Stimulated activated CD8-positive, alpha-beta memory T cell treated with anti-CD3 and anti-CD28 coated beads, Interleukin-7, amount 100 ng/mL, for 24 hours (primary cell): Measurements from ENCODE around the gene TMEM63A.
"Not testable (repeated sequence)": the region's sequence is repeated elsewhere in the genome, so short reads cannot be mapped to it uniquely, and the experiment has no call there.

ENCODE experiments used
- DNase-seq: peaks from one replicate; pipeline ENCODE4 v3.0.0-alpha.2; 2020; ENCODE audit warnings: low read depth

TMEM63A gene

GRCh38 chr1:225908773-225909172, 26.6 kb upstream of the TMEM63A start:
- no peak for DNase-seq

GRCh38 chr1:225908013-225908640, 25.9 kb upstream of the TMEM63A start:
- no peak for DNase-seq

GRCh38 chr1:225907341-225907740, 25.2 kb upstream of the TMEM63A start:
- DNase-seq, result no peak

DNA sequence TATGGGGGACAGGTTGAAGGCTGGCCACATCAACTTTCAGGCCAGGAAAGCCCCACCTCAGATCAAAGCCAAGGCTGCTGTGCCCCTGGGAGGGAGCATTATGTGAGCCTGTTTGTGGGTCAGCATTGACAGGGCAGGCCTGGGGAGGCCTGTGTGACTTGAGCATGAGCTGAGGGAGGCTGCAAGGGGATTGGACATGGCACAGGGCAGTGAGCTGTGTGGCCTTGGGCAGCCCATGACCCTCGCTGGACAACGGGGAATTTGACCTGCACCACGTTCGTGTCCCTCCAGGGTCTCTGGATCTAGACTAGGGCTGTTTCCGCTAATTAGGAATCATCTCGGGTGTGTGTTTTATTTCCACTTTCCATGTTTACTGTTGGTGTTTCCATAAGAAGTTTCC, 24.3 kb upstream of the TMEM63A start:
- no peak for DNase-seq

GRCh38 chr1:225903623-225904022, 21.4 kb upstream of the TMEM63A start:
- no peak for DNase-seq

DNA sequence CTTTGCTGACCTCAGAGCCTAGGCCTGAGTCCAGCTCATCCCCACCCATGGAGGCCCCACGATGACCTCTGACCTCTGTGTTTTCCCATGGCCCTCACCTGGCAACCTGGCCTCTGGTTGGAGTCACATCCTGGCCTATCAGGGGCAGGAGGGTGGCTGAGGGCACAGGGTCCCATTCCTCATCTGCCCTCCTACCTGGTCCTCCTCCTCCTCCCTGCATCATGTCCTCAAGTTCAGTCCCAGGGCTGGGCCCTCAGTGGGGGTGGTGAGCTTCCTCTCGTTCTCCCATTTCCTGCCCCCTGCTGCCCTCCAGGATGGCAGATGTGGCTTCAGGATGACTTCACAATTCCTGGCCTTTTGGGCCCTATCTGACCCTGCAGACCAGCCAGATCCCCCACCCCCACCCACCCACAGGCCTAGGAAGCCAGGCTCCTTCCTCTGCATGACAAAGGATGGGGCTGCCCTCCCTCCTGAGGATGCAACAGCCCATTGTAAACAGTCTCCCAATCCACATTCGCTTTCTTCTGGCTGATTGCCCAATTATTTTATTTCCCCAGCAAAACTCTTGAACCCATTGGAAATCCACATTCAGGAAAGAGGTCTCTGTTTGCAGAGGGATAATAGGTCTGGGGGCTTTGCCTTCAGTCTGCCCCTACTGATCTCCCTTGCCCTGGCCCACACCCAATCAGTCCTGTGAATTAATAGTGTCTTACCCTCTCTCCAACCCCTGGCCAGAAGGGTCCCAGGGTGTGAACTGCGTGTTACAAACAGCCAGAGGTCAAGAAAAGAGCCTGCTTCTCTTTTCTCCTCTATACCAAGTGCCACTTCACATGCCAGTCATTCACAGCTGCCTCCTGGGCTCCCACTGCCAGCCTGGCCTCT, 17.1 kb upstream of the TMEM63A start:
- no peak for DNase-seq

DNA sequence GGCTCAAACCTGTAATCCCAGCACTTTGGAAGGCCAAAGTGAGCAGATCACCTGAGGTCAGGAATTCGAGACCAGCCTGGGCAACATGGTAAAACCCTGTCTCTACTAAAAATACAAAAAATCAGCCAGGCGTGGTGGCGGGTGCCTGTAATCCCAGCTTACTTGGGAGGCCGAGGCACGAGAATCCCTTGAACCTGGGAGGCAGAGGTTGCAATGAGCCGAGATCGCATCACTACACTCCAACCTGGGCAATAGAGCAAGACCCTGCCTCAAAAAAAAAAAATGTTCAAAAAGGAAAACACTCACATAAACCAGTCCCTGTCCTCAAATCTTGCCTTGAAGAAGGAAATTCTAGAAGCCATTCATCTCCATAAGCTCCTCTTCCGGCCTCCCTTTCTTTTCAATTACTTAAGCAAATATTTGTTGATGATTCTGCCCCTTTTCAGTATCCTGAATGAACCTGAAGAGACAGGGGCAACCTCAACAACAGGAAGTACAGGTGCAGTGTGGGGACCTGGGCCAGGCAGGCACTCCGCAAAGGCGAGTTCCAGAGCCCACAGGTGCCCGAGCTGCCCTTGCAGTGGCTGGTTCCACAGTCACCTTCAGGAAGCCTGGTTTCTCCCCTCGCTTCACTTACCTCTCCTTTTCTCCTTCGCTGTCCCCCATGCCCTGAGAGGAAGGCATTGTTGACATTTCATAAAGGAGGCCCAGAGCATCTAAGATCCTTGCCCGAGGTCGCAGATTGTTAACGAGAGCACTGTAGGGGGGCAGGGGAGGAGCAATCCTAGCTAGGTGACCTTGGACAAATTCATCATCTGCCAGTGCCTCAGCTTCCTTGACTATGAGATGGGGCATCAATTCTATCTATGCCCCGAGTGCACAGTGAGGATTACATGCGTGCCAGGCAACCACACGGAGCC, 15.7 kb upstream of the TMEM63A start:
- no peak for DNase-seq

DNA sequence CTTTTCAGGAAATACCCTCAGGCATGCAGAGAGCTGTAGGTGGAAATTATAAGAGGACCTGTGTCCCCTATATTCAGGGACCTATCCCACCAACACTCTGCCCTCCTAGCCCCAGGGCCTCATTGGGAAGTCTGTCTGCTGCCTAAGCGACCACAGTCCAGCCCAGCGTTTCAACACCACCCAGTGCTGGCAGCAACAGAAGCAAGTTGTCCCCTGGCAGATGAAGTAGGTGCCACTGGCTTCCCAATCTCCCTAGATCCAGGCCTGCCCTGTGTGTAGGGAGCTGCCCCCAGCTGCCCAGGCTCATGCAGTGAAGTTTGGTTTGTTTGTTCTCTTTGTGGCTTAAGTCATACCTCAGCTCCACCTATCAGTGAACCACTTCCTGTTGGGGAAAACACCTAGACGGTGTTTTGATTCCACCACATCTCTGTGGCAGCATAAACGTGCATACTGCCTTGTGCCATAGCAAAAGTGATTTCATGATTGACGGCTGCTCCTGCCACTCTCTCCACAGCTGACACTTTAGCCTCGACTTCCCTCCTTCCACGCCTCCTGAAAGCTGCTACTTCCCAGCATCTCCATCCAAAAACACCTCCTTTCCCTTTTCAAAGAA, 14.9 kb upstream of the TMEM63A start:
- no peak for DNase-seq

DNA sequence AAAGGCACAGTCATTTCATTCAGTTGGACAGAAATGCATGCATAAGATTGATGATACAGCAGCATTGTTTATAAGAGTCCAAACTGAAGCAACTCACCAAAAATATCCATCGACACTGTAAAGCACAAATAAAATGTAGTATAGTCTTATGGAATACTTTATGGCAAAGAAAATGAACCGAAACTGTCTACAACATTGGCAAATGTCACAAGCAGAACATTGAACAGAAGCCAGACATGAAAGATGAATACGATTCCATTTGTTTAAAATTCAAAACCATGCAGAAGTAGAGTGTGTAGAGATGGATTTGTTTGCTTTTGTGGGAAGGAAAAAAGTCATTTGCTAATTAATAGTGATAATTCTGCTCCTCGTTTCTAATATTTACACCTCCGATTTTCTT, 14.3 kb upstream of the TMEM63A start:
- no peak for DNase-seq

DNA sequence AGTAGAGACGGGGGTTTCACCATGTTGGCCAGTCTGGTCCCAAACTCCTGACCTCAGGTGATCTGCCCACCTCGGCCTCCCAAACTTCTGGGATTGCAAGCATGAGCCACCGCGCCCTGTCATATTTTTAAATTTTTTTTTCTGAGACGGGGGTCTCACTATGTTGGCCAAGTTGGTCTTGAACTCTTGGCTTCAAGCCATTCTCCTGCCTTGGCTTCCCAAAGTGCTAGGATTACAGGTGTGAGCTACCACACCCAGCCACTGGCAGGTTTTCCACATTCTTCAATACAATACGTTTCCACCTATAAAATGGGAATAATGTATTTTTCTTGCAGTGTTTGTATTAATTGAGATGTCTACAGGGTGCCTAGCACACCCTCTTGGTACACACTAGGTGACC, 10.1 kb upstream of the TMEM63A start:
- DNase-seq, result no peak

GRCh38 chr1:225891229-225891972, 9.2 kb upstream of the TMEM63A start:
- DNase-seq, result no peak

GRCh38 chr1:225890346-225891228, 8.4 kb upstream of the TMEM63A start:
- DNase-seq, result no peak

DNA sequence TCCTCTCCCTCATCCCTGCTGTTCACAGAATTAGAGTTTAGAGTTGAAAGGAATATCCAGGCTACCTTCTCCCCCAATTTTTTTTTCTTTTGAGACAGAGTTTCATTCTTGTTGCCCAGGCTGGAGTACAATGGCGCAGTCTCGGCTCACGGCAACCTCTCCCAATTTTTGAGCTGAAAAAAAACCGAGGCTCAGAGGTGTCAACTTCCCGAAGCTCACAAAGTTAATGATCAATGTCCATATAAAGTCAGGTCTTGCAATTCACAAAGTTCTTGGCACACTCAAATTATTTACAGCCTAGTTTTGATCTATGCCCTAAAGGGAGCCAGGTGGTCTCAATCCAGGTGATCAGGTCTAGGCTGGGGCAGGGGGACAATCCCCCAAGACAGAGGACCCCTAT, 7.6 kb upstream of the TMEM63A start:
- DNase-seq, result no peak

DNA sequence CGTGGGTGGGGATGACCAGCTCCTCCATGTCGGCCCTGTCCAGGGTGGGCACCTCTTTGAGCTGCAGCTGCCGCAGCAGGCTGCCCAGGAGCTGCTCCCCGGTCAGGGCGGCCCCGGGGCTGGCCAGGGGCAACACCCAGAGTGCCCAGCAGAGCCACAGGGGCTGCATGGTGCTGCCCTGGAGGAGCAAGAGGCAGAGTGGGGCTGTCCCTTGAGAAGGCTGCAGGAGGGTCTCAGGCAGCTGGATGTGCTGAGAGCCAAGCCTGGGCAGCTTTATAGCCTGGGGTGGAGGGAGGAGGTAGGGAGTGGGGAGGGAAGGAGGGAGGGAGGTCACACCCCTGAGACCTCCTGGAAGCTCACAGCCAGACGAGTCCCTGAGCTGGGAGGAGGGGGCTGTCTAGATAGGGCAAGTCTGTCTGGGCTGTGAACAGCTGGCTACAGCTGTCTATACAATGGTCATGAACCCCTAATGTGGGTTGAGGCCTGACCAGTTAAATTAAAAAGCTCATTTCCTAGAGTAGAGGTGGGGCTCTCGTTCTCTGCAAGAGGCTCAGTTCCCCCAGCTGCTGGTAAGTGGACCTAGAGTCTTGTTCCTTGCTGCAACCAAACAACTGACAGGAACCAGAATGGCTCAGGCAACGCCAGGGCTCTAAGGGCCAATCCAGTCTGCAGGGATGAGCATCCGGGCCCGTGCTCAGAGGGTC, 6.9 kb upstream of the TMEM63A start, which contains the start of gene LEFTY1:
LEFTY1 (minus strand) TSS at position 249 of the 704 bp plus-strand sequence; CDS start at position 169, 80 bp downstream.
- DNase-seq, result no peak

GRCh38 chr1:225888289-225888897, 6.2 kb upstream of the TMEM63A start:
- no peak for DNase-seq

GRCh38 chr1:225887554-225888288, 5.5 kb upstream of the TMEM63A start:
- not testable (repeated sequence) for DNase-seq

- DNase-seq, result no peak
These were observed 4.8 kb upstream of the TMEM63A start for GRCh38 chr1:225887030-225887314.

DNA sequence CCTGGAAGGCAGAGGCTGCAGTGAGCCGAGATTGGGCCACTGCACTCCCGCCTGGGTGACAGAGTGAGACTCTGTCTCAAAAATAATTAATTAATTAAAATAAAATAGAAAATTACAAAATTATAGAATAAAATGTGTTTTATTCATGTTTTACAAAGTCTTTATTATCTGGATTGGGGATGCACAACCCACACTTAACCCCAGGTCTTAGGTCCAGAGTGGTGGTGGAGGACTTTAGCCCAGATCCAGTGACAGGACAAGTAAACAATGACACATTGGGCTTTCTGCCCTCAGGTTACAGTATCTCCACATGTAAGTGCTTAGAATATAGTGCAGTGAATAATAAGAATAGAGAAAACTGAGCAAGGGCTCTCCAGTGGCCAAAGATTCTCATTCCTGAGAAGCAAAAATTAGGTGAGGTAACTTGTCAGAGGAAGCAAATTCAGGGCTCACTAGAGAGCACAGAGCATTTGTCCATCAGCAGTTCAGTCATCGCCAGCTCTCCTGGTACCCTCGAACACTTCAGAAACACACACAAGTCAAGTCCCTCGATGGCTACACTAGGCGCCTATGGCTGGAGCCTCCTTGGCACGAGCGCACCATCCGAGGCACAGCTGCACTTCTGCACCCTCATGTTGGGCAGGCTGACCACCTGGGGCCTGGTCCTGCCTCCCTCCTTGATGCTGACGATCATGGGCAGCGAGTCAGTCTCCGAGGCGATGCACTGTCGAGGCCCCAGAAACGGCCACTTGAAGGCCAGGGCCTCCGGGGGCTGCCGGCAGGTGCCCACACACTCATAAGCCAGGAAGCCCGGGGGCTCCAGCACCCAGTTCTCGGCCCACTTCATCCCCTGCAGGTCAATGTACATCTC, 4.2 kb upstream of the TMEM63A start:
- no peak for DNase-seq
